ENCODE results near the gene ZIC2.

ZIC2 gene

DNA sequence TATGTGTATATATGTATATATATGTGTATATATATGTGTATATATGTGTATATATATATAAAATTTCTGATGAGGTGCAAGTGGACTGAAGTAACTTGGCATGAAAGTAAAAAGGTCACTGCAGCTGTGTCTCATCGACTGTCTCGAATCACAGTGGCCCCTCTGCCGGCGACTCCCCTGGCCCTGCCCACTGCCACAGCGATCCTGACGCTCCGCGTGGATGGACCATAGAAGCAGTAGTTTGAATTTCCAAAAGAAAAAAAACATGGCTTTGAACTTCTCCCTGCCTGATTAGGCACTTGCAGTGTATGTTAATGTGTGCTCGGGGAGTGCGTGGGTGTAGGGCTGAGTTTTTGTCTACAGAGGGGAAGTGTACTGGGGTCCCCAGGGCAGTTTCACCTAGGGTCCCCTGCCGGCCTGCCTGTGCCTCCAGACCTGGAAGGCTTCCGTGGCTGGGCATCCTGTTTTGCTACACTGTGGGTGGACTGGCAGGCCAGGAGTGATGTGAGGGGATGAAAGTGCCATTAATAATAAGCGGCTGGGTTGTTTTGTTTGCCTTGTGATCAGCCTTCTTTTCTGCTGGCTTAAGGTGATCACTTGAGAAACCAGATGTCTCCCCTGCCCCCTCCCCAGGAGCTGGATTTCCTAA lies 20.8 kb upstream of the ZIC2 start:
- DNase-seq: no peak

DNA sequence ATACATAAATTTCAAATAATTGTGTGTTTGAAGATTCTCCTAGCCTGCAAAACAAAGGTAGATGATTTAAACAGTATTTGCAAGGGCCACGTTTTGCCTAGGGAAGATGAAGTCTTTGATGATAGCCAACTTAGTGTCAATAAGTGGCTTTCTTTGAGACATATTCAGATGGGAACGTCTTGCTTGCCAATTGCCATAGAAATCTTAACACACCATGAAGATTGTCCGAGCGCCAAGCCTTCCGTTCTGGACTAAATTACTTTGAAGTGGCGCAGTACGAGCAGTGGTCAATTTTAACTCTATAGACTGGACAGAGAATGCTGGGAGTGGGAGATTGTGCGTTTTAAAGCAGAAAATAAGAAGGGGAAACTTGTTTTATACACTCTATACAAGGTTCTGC lies 19.9 kb upstream of the ZIC2 start:
- DNase-seq: no peak

DNA sequence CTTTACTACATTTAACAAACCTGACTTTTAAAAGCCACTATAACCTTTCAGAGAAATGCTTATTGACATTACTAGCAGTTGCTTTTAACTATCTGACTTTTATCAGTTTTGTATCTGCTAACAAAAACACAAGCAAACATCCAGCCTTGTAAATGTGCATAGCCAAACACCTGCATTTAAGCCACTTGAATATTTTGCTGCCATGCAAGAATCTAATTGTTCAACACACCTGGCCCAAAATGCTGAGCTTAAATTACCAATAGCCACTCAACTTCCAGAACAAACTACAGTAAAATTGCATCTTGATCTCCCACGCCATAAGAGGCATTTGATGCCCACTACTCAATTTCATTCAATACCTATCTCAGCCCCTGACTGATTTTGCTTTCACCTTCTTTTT lies 19.3 kb upstream of the ZIC2 start:
- DNase-seq: no peak

DNA sequence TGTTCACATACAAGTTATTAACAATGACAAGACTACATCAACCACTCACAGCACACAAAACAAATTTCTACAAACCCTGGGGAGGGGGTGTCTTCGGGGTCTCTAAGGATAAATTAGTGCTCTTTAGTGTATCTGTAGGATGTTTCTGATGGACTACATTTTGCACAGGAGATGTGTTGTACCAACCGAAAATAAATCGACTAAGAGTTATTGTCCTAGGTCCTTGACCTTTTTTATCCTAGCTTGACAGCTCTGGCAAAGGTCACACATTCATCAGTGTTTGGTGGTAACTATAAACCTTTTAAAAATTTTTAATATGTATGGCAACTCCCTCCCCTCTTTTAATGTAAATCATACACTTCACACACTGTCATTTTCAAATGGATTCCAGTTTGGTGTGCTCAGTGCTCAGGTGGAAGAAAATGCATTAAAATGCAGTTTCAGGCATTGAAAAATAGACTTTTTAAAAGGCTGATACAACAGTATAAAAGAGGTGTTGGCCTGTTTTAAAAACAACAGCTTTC lies 17.7 kb upstream of the ZIC2 start:
- DNase-seq: no peak

DNA sequence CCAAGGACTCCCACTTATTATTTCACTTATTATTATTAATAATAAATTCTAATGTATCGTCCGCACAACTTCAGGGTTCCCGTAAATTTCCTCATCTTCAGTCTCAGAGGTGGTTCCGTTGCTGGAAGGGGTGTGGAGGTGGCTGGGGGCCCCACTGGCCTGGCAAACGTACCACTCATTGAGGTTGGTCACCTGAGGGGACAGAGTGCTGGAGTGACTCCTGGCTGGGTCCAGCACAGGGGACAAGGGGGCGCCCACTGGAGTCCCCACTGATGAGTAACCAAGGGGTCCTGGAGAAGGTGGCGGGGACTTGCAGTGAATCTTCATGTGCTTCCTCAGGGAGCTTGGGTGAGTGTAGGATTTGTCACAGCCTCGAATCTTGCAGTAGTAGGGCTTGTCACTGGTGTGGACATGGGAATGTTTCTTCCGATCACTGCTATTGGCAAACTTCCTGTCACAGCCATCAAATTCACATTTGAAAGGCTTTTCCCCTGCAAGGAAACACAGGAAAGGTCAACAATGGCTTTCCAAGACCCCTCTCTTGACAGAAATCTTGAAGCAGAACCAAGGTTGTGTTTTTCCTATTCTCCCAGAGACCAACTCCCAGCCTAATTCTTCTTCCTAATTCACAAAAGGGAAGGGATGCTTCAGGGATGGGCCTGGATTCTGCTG lies 16.1 kb upstream of the ZIC2 start:
- DNase-seq: no peak

DNA sequence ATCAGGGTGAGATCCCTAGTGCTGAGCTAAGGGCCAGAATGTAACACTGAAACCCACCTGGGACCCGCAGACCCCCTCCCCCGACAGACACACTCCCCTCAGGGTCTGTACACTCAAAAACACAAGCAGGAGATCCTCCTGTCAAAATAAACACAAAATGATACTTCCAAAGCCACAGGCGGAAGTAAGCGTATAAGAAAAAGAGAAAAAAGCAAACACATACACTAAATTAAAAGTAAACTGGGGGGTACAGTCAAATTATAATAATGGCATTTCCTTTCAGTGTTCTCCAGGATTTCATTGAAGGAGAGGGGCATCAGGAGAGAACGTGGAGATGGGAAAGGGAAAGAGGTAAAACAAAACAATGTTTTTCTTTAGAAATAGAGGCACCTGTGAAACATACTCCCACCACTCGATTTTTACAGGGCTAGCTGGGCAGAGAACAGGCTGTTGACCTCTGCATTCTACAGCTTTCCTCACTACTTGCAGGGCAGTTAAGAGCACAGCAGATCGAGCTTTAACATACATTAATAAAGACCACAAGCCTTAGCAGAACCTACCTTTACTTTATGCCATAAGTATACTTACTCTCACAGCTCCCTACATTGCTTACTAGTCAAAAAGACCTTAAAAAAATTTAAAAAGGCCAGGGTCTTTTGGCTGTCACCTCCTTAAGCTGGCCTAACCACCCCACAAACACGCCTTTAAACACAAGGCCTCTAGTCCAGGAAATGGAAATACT lies 15.3 kb upstream of the ZIC2 start:
- no peak for DNase-seq

DNA sequence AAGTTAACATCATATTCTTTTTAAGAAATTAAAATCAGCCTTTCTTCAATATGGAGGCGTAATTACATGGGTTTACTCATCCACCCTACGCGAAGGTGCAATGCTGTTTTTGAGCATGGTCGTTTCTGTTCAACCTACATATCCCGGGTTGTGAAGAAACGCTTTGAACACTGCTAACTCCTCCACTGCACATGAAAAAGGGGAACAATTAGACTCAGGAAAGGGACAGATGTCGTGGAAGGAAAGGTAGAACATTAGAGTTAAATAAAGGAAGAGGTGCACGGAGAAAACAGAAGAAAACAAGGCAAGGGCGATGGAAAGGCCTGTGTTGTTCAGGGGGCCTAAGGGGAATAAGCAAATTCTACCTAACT lies 14.1 kb upstream of the ZIC2 start:
- no peak for DNase-seq

DNA sequence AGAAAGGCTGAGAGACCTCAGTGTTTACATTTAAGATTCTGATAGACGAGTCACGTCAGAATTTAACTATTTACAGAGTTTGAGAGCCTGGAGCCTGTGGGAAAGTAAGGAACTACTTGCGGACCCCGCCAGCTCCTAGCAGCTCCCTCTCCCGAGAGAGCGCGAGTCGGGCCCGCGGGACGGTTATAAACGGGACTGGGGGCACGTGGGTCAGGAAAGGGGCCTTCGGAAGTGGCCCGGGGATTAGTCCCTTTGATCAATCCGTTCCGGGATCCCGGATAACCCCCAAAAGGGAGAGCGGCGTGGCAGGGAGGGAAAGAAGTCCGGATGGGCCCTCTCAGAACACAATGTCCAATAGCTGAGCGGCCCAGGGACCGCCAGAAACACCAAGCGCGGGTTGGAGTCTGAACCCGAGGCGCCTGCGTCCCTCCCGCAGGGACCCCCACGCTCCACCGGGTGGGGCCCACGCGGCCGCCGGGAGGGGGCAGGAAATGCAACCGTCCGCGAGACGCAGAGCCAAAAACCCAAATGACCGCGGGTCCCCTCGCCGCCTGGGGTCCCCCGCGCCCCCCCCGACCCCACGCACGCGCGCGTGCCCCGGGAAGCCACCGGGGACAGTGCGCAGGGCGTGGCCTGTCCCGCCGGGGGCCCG lies 13.6 kb upstream of the ZIC2 start:
- no peak for DNase-seq

DNA sequence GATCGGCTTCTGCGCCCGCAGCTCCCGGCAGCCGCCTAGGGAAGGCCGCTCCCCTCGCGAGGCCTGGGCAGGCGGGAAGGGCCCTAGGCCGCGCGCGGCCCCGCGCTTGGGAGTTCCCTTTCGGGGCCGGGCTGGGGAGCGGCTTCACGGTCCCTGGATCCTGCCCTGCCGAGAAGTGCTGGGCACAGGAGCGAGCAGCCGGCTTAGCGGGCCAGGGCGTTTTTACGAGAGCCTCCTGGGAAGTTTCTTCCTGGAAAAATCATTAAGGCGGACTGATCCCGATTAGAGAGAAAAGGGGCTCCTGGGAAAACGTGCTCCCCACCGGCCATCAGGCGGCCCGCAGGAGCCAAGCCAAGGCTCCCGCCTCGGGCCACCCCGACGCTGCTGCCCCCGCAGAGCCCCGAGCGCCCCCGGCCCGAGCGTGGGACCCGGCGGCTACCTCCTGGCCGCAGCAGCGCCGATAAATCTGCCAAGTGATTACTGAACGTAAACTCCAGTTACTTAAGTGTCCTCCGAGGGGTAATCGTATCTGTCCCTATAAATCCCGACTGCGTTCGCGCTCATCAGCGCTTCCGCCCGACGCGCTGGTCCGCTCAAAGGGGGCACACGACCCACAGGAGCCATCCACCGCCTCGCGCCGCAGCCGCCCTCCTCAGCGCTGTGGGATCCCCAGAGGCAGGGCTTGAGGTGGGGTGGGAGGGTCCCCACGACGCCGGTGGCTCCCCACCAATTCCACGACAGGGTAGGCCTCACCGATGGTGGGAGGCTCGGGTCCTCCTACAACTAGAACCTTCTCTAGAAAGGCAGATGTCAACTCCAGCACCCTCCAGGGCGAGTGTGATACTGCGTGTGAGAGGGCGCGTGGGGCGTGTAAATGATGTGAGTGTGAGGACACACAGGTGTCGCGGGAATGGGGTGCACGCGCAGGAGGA lies 12.8 kb upstream of the ZIC2 start:
- no peak for DNase-seq

DNA sequence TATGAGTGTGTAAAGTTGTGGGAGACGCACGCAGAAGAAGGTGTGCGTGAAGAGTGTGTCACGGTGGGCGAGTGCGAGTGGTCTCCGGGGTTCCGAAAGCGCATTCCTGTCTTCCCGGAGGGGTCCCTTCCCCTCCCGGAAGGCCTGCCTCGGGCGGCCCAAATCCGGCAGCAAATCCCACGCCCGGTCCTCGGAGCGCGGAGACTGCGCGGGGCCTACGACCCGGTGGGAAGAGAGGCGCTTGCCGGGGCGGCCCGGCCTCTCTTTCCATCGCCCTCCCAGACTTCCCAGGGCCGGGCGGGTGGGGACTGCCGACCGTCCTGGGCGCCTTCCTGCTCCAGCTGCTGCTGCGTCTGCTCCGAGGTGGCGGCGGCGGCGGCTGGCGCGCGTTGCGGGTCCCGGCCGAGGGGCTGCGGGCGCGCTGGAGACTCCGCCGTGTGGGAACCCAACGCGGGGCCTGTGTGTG lies 12.1 kb upstream of the ZIC2 start:
- DNase-seq: no peak

DNA sequence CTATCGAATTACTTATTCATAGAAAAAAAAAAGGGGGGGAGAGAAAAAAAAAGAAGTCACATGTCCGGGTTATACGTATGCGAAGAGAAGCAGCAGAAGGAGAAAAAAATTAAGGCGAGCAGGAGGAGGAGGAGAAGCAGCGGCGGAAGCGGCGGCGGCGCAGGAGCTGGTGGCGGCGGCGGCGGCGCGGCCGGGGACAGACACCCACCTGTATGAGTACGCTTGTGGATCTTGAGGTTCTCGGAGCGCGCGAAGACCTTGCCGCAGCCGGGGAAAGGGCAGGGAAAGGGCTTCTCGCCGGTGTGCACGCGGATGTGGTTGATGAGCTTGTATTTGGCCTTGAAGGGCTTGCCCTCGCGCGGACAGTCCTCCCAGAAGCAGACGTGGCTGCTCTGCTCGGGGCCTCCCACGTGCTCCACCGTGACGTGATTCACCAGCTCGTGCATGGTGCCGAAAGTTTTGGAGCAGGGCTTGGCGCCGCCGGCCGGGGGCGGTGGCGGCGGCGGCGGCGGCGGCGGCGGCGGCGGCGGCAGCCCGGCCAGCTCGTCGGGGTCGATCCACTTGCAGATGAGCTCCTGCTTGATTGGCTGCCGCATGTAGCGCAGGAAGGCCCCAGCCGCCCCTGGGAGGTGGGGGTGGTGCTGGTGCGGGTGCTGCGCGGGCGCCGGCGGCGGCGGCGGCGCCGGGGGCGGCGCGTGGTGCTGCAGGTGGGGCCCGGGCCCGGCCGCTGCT lies 11.5 kb upstream of the ZIC2 start:
- no peak for DNase-seq

DNA sequence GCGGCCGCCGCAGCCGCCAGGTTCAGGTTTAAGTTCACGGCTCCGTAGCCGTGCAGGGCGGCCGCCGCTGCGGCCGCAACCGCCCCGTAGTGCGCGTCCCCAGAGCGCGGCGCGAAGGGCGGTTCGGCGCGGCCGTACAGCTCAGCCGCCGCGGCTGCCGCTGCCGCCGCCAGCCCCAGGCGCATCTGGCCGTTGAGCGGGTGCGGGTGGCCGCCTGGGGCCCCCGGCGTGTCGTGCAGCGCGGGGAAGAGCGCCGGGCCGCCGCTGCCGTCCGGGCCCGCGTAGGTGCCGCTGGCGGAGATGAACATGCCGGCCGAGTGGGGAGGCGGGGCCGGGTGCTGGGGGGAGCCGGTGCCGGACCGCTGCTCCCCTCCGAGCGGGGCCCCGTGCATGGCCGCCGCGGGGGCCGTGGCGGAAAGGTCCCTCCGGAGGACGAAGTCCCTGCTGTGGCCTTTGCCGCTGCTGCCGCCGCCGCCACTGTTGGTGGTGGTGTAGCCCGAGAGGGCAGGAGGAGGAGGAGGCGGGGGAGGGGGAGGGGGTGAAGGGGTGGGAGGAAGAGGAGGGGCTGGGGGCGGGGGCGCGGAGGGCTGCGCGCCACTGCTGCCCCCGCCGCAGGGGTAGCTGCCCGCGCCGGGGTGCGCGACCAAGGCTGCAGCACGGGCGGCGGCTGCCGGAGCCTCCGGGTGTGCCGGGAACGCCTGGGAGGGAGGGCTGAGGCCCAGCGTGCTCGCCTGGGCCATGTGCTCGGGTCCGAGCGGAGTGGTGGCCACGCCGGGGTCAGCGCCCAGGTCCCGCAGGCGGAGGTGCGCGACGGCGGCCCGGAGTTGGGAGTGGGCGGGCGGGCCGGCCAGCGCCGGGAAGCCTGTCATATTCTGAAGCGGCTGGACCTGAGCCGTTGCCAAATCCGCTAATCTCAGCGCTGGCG lies 10.7 kb upstream of the ZIC2 start:
- DNase-seq: no peak

DNA sequence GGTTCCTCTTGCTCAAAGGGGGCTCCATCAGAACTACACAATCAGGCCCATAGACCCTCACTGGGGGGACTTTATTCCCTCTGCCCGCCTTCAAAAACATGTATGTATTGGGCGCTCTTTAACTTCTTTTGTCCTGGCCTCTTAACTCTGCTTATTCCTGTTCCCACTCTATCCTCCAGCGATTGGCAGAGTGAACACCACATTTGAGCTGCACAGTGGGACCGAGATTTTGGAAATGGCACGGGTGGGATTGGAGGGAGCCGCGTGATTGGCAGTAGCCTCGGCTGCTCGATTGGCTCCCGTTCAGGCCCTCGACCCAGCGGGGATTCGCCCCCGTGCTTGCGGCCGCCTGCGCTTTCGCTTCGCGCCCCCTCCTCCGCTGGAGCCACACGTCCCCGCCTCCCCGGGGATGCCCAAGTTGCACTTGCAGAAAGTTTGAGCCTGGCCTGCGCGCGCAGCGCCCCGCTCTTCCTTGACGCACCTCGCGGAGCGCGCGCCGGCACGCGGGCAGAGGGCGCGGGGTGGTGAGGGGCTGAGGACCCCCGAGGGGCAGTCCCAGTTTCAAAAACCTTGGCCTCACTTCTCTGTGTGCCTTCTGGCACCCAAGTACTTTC lies 9.9 kb upstream of the ZIC2 start, which contains the start of gene ZIC5:
TSS of gene ZIC5 (minus strand) at position 192 of the 614 bp plus-strand sequence. CDS start at position 28, 164 bp downstream.
- no peak for DNase-seq

DNA sequence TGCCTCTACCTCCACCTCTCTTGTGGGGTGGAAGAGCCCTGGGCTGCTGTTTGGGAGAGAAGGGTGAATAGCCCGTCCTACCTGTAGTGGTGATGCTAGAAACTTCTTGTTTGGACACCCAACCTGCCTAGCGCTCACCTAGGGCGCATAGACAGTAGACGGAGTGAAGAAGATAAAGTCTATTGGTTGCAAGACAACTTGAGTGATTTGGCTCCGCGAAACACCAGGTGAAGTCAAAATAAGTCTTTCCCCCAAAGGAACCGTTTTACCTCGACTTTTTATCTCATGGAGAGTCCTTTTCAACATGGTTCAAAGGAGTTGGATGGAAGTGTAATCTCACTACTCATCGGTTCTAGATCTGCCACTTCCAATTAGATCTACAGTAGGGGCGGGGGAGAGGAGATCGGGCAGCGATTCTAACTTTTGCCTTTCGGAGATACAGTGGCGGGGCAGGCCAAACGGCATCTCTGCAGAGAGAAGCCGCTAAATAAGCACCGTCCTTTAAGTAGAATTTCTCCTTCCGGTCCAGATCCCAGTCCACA lies 9.3 kb upstream of the ZIC2 start:
- DNase-seq: no peak

DNA sequence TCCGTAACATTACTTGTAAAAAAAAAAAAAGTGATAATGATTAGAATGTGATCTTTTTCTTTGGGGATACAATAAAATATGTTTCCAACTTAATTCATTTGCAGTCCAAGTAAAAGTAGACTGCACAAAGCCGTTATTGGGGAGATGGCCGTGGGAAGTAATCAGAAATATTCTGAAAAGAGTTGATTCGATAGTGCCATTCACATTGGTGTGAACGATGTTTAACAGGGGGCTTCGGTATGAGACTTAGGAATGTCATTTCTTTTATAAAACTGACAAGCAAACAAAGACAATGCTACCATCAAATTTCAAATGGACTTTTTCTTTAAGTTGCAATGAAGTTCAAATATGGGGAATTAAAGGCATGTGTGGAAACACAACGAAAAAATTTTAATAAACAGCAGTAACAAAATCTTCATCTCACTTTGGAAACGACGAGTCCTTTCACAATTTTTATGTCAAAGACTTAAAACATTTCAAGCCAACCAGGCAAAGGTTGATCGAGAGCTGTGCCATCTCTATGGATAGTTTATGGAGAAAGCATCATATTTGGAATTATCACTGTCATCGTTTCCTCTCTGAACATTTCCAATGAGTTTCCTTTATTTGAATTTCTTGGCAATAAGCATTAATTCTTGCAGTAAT lies 8.3 kb upstream of the ZIC2 start:
- no peak for DNase-seq

DNA sequence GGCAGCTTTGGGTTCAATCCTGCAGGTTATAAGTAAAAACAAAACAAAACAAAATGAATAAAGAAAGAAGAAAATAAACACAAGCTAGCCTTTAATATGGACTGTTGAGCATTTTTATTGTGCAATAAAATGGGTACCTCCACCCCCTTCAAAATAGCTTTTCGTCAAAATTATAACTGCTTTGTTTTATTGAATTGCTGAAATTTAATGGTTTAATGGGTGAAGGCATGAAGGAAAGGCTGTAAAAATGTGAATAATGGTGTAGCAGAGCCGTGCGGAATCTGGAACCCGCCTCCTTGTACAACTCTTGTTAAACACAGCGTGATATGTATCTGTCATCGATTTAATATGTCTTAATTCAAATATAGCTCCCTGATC lies 7.8 kb upstream of the ZIC2 start:
- DNase-seq: no peak

DNA sequence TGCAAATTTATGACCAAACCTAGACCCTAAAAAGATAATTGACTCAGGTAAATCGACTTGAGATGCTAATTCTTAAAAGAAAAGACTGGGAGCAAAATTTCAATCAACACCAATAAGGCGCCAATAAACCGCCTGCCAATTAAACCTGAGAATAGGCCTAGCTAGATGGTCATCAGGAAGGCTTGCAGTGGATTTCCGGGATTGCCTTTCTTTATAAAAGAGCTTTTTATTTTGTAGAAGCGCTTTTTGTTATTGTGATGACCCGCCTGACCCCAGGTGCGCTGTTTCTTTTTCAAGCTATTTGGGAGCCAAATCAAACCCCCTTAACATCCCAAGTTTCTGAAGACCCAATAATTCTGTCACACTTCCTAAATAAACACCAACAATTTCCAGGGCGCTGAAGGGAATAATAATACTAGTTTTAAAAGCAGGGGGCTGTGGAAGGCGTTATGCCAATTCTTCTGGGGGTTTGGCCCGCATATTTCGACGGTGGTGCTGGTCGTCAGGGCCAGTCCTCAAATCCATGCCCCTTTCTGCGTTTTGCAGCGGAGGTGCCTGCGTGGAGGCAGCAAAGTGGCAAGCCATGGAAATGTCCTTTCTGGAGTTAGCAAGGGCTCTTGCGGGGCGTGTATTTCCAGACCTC lies 7.2 kb upstream of the ZIC2 start:
- DNase-seq: no peak

DNA sequence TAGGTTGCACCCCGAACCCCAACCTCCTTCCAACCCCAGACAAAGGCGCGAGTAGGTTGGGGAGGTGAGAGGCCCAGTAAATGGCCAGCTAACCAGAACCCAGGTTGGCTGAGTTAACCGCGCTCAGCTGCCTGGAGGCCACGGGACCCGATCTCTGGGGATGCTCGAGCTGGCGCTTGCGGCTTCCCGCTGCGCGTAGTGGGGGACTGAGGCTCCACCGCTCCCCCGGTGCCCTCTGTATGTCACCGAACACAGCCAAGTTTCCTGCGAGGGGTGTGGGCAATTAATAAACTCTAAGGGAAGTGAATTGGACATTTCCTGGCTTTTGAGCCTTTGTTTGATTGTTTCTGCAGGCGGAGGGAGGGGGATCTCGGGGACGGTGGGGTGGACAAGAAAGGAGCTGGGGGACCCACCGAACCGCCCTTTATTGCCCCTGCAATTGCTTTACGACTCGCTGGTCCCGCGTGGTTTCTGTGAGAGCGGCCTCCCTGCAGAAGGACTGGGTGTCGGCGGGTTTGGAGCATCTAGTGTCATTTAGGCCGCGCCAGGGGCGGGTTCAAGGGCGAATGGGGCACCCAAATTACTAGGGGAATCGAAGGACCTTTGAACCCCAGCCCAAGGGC lies 6.5 kb upstream of the ZIC2 start:
- no peak for DNase-seq

Measured in stimulated activated CD4-positive, alpha-beta T cell treated with anti-CD3 and anti-CD28 coated beads, Interleukin-2, amount 100 ng/mL, for 24 hours (primary cell).